HG03095 (cell line): ENCODE data around the gene CLDN6.

ENCODE experiments used
- ATAC-seq: cut with Tn5 transposase; IDR thresholded peaks from one replicate; pipeline ENCODE4 v1.9.1; 2021; ENCODE audit warnings: moderate library complexity; ENCODE audit not compliant: unreplicated experiment

Gene CLDN6

GRCh38 chr16:3013998-3014690 lies 3.8 kb downstream of the CLDN6 start:
- ATAC-seq, result no peak

- no peak for ATAC-seq
These were observed 4.5 kb downstream of the CLDN6 start for GRCh38 chr16:3013491-3013951.

GRCh38 chr16:3012828-3013420 lies 5.1 kb downstream of the CLDN6 start, which contains the start of gene CLDN9:
CLDN9 (plus strand) TSS chr16:3012923; CDS start chr16:3013363, 440 bp downstream.
- ATAC-seq, result no peak

GRCh38 chr16:3012246-3012645 lies 5.7 kb downstream of the CLDN6 start:
- ATAC-seq, result no peak

GRCh38 chr16:3010510-3010909 lies 7.5 kb downstream of the CLDN6 start:
- ATAC-seq, result no peak

GRCh38 chr16:3009568-3010390 lies 8.2 kb downstream of the CLDN6 start:
- ATAC-seq, result no peak

GRCh38 chr16:3008690-3009037 lies 9.3 kb downstream of the CLDN6 start:
- ATAC-seq, result no peak

GRCh38 chr16:3007957-3008689 lies 9.9 kb downstream of the CLDN6 start:
- no peak for ATAC-seq

- no peak for ATAC-seq
These were observed 10.7 kb downstream of the CLDN6 start for GRCh38 chr16:3007059-3007956.

- ATAC-seq, result no peak
These were observed 13.2 kb downstream of the CLDN6 start for GRCh38 chr16:3004781-3005284.

- no peak for ATAC-seq
These were observed 13.7 kb downstream of the CLDN6 start for GRCh38 chr16:3004319-3004718.

- ATAC-seq, result peak; percentile 92
These were observed 14.3 kb downstream of the CLDN6 start for GRCh38 chr16:3003582-3004270.

- no peak for ATAC-seq
These were observed 16.7 kb downstream of the CLDN6 start for GRCh38 chr16:3001316-3001715.

- no peak for ATAC-seq
These were observed 17.4 kb downstream of the CLDN6 start for GRCh38 chr16:3000540-3000939.

GRCh38 chr16:2999929-3000328 lies 18.1 kb downstream of the CLDN6 start:
- no peak for ATAC-seq

- ATAC-seq, result no peak
These were observed 21.7 kb downstream of the CLDN6 start for GRCh38 chr16:2996298-2996697.

GRCh38 chr16:2992383-2993081 lies 25.5 kb downstream of the CLDN6 start:
- ATAC-seq, result no peak

GRCh38 chr16:2991566-2992261 lies 26.3 kb downstream of the CLDN6 start:
- no peak for ATAC-seq
